PC-3 (cell line): ENCODE data around the gene CDH22. TPM values are rescaled to one million over a fixed set of nuclear protein-coding genes. Genes with fewer than 3 reads are reported as not detected.

Experiments
- ATAC-seq: fragments of 200-7000 bp; cut with Tn5 transposase; 2 replicates; pipeline ENCODE4 v1.9.1; 2020; ENCODE audit warnings: mild to moderate bottlenecking, moderate library complexity
- BruUV-seq: library from RNA; stranded (reverse); fragments of 400-500 nt; replicated peaks from 2 replicates; lab custom pipeline; 2021; lab: Mats Ljungman, UMichigan
- CTCF ChIA-PET: fragments of 300-600 bp; sonication (Branson Sonifier 250); formaldehyde crosslinking; loops from one replicate; lab custom pipeline; 2022; ENCODE audit warnings: antibody characterized with exemption; lab: Charles Lee
- POLR2A ChIA-PET: fragments of 300-600 bp; sonication (Branson Sonifier 250); formaldehyde crosslinking; loops from one replicate; lab custom pipeline; 2022; ENCODE audit warnings: antibody characterized with exemption; ENCODE audit not compliant: unreplicated experiment; lab: Charles Lee
- DNase-seq: peaks from one replicate; pipeline ENCODE4 v3.0.0-alpha.2; 2015
- H2AFZ ChIP-seq: fragments of 300-600 bp; sonication (generic); 2 replicates; pipeline ENCODE4 v1.6.0; 2016; ENCODE audit warnings: antibody characterized with exemption, low read length
- H3F3A ChIP-seq: fragments of 300-600 bp; sonication (generic); one replicate; pipeline ENCODE4 v1.6.0; 2017; ENCODE audit warnings: antibody characterized with exemption, low read length, control low read depth, mild to moderate bottlenecking; ENCODE audit not compliant: unreplicated experiment
- H3K27ac ChIP-seq: fragments of 300-600 bp; sonication (generic); 2 replicates; pipeline ENCODE4 v1.5.1; 2016; ENCODE audit warnings: mild to moderate bottlenecking, low read length
- H3K27me3 ChIP-seq: fragments of 300-600 bp; sonication (generic); 2 replicates; pipeline ENCODE4 v1.6.1; 2016; ENCODE audit warnings: low read length, mixed read lengths
- H3K36me3 ChIP-seq: fragments of 300-600 bp; sonication (generic); 2 replicates; pipeline ENCODE4 v1.6.1; 2016; ENCODE audit warnings: low read depth, mixed run types, low read length, mixed read lengths
- H3K4me1 ChIP-seq: fragments of 300-600 bp; sonication (generic); 2 replicates; pipeline ENCODE4 v1.5.1; 2016; ENCODE audit warnings: low read length; ENCODE audit not compliant: insufficient read depth
- H3K4me2 ChIP-seq: fragments of 300-600 bp; sonication (generic); 2 replicates; pipeline ENCODE4 v1.6.0; 2016; ENCODE audit warnings: low read length
- H3K4me3 ChIP-seq: fragments of 300-600 bp; sonication (generic); 2 replicates; pipeline ENCODE4 v1.5.1; 2016; ENCODE audit warnings: mild to moderate bottlenecking, low read length, mixed read lengths
- H3K79me2 ChIP-seq: fragments of 300-600 bp; sonication (generic); 2 replicates; pipeline ENCODE4 v1.6.1; 2017; ENCODE audit warnings: low read length, mixed read lengths
- H3K9ac ChIP-seq: fragments of 300-600 bp; sonication (generic); 2 replicates; pipeline ENCODE4 v1.6.0; 2016; ENCODE audit warnings: mild to moderate bottlenecking, low read length
- H3K9me2 ChIP-seq: fragments of 300-600 bp; sonication (generic); replicated peaks from 2 replicates; pipeline ENCODE4 v1.6.1; 2016; ENCODE audit warnings: mixed run types, low read length, mixed read lengths
- H3K9me3 ChIP-seq: fragments of 300-600 bp; sonication (generic); 2 replicates; pipeline ENCODE4 v1.6.1; 2016; ENCODE audit warnings: low read length, mixed read lengths
- H4K20me1 ChIP-seq: fragments of 300-600 bp; sonication (generic); 2 replicates; pipeline ENCODE4 v1.6.1; 2016; ENCODE audit warnings: low read length, mixed read lengths
- CTCF ChIP-seq: fragments of 300-600 bp; sonication (generic); conservative IDR thresholded peaks from 2 replicates; pipeline ENCODE4 v1.5.1; 2017; ENCODE audit warnings: antibody characterized with exemption, low read depth, mild to moderate bottlenecking, low read length
- EZH2 ChIP-seq: fragments of 300-600 bp; sonication (generic); IDR thresholded peaks from one replicate; pipeline ENCODE4 v1.6.1; 2017; ENCODE audit warnings: antibody characterized with exemption, mild to moderate bottlenecking, low read length; ENCODE audit not compliant: unreplicated experiment
- EZH2phosphoT487 ChIP-seq: fragments of 300-600 bp; sonication (generic); IDR thresholded peaks from 2 replicates; pipeline ENCODE4 v1.6.1; 2018; ENCODE audit warnings: mild to moderate bottlenecking, antibody characterized with exemption, low read length, borderline replicate concordance
- intact Hi-C: fragments of 100-400 bp; cut with micrococcal nuclease; formaldehyde crosslinking; loops from 2 replicates; pipeline ENCODE4 v1.9.0; 2023
- total RNA-seq: library from RNA; depleted of rRNA; stranded (reverse); fragments of >200 nt; gene quantifications from 2 replicates; pipeline ENCODE4 v1.2.3, GENCODE V29; 2014

The CDH22 gene
- total RNA-seq, 1 experiment from 2014 or later: not detected

- H3F3A ChIP-seq: no peaks in the 10 kb centered on the region
- H3K36me3 ChIP-seq: no peaks in the 10 kb centered on the region
- BruUV-seq: no TSS peak
- no peaks in the 10 kb centered on the region for H3K4me1 ChIP-seq
- ATAC-seq (no peak), DNase-seq (no peak)
- H3K4me2 ChIP-seq: no peak overlapping the region
- H3K4me3 ChIP-seq: no peak overlapping the region
- no peaks in the 10 kb centered on the region for H4K20me1 ChIP-seq
- intact Hi-C loops: no loop called here
- no peak overlapping the region for H2AFZ ChIP-seq
- CTCF ChIA-PET: interaction anchor here (0.5 kb wide), 1 partner anchor 51 kb away, joined by 3 read pairs; no protein-coding TSS in a partner anchor
- TF ChIP-seq CTCF: no peak
- no peak for TF ChIP-seq EZH2phosphoT487
- no peak for TF ChIP-seq EZH2
- H3K9ac ChIP-seq: no peak overlapping the region
- H3K27me3 ChIP-seq: peaks cover 69% of the 10 kb centered on the region
- H3K27ac ChIP-seq: no peak overlapping the region
- H3K9me3 ChIP-seq: no peaks in the 10 kb centered on the region
- no peaks in the 10 kb centered on the region for H3K9me2 ChIP-seq
- POLR2A ChIA-PET: no interaction called here
- no peaks in the 10 kb centered on the region for H3K79me2 ChIP-seq
These were observed 34.6 kb downstream of the CDH22 start for GRCh38 chr20:46273717-46274116.

- Histone ChIP-seq H3K4me3 (no peak overlapping the region), H3K4me2 (no peak overlapping the region), H3K9me2 (no peaks in the 10 kb centered on the region), H3K9ac (no peak overlapping the region), H3K36me3 (no peaks in the 10 kb centered on the region), H3K27me3 (peaks cover 62% of the 10 kb centered on the region), H3F3A (no peaks in the 10 kb centered on the region), H3K9me3 (no peaks in the 10 kb centered on the region), H3K27ac (no peak overlapping the region), H4K20me1 (no peaks in the 10 kb centered on the region), H3K4me1 (no peaks in the 10 kb centered on the region), H2AFZ (no peak overlapping the region), H3K79me2 (no peaks in the 10 kb centered on the region)
- DNase-seq (no peak), ATAC-seq (no peak)
- ChIA-PET POLR2A (no interaction called here), CTCF (interaction anchor here (0.5 kb wide), 1 partner anchor 249 kb away, joined by 3 read pairs; no protein-coding TSS in a partner anchor)
- no peak for TF ChIP-seq EZH2
- no peak for TF ChIP-seq EZH2phosphoT487
- no peak for TF ChIP-seq CTCF
- intact Hi-C loops: no loop called here
- BruUV-seq: no TSS peak
These were observed 35.8 kb downstream of the CDH22 start for GRCh38 chr20:46272389-46273047.

DNA sequence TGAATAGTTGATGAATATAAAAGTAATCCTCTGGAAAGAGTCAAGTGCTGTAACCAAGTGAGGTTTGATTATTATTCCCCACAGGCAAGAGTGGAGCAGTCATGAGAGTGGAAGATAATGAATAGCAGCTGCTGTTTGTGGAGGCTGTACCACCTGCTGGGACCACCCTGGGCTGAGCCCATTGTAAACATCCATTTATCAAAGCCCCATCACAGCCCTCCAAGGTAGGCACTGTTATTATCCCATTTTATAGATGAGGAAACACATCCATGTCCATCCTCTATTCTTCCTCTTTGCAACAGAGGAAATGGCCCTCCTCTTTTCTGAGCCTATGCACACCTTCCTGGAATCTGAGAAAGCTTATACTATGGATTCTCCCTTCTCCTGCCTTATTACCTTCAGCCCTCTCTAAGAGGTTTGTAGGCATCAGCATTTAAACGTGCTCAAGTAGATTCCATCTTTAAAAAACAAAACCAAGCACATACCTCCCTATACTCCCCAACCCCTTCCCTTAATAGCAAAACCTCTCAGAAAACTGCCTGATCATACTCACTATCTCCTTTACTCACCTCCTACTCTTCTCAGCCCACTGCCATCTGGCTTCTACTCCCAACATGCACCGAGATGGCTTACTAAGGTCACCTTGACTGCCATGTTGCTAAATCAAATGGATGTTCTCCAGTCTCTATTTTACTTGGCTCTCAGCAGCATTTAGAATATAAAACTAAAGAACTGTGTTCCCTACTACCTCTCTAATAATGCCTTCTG lies 37.1 kb downstream of the CDH22 start:
- ATAC-seq (no peak), DNase-seq (no peak)
- intact Hi-C loops: no loop called here
- H3K27me3 ChIP-seq: peaks cover 51% of the 10 kb centered on the region
- no peak overlapping the region for H2AFZ ChIP-seq
- H3K27ac ChIP-seq: no peak overlapping the region
- CTCF ChIA-PET: no interaction called here
- no TSS peak for BruUV-seq
- H3K36me3 ChIP-seq: no peaks in the 10 kb centered on the region
- TF ChIP-seq EZH2phosphoT487: no peak
- TF ChIP-seq CTCF: no peak
- no peak for TF ChIP-seq EZH2
- H3K9me3 ChIP-seq: no peaks in the 10 kb centered on the region
- no peaks in the 10 kb centered on the region for H4K20me1 ChIP-seq
- no peak overlapping the region for H3K9ac ChIP-seq
- no peaks in the 10 kb centered on the region for H3K79me2 ChIP-seq
- H3K9me2 ChIP-seq: no peaks in the 10 kb centered on the region
- no peaks in the 10 kb centered on the region for H3F3A ChIP-seq
- H3K4me2 ChIP-seq: no peak overlapping the region
- H3K4me3 ChIP-seq: no peak overlapping the region
- no peaks in the 10 kb centered on the region for H3K4me1 ChIP-seq
- POLR2A ChIA-PET: no interaction called here
